Posterior cingulate gyrus (tissue), 11 donors: ENCODE data around the gene HILPDA.
A peak's percentile ranks its signal among the peaks of the same experiment; 100 is the strongest.
"Not testable (repeated sequence)": the region's sequence is repeated elsewhere in the genome, so short reads cannot be mapped to it uniquely, and the experiment has no call there.

Experiments used
- DNase-seq, 10 donors: peaks; one replicate each; pipeline versions ENCODE4 v3.0.0 to v3.0.0-alpha.2; 2020 to 2021; ENCODE audit warnings: mixed read lengths in 3 of 10
- intact Hi-C: fragments of 100-400 bp; cut with DNase I; formaldehyde crosslinking; loops from one replicate; pipeline ENCODE4 v1.15.1; 2023

Gene HILPDA

GRCh38 chr7:128457385-128457784, 1.7 kb downstream of the HILPDA start:
- DNase-seq, intact Hi-C loops: not testable (repeated sequence)

- intact Hi-C loops, result loop anchor here (1.0 kb wide), 1 partner anchor 32 kb away; no protein-coding TSS in a partner anchor
- DNase-seq, result no peak
Observed at GRCh38 chr7:128458956-128459355, 3.3 kb downstream of the HILPDA start.

- intact Hi-C loops, result loop anchor here (1.0 kb wide), 1 partner anchor 32 kb away; no protein-coding TSS in a partner anchor
- DNase-seq, result peak in 6 of 10 donors; percentile 55 to 92 (median 58)
Observed at GRCh38 chr7:128459394-128459878, 3.8 kb downstream of the HILPDA start.

- DNase-seq, result no peak
- intact Hi-C loops, result no loop called here
Observed at GRCh38 chr7:128462460-128462859, 6.8 kb downstream of the HILPDA start.

- not testable (repeated sequence) for DNase-seq
Observed at GRCh38 chr7:128463345-128463744, 7.7 kb downstream of the HILPDA start.

GRCh38 chr7:128463933-128464332, 8.3 kb downstream of the HILPDA start:
- intact Hi-C loops, DNase-seq: not testable (repeated sequence)

More at GRCh38 chr7:128463345-128463744, 7.7 kb downstream of the HILPDA start:
- intact Hi-C loops, result not testable (repeated sequence)

- DNase-seq, result not testable (repeated sequence)
Observed at GRCh38 chr7:128466871-128467270, 11.2 kb downstream of the HILPDA start.

GRCh38 chr7:128476402-128477335, 21.0 kb downstream of the HILPDA start, which contains the start of gene METTL2B:
TSS of gene METTL2B (plus strand) at chr7:128476748. CDS start at chr7:128476766, 18 bp downstream.
- intact Hi-C loops, result loop anchor here (5.0 kb wide), 1 partner anchor 406 kb away; no protein-coding TSS in a partner anchor
- DNase-seq, result peak; percentile 84 to 99 (median 94)

More at GRCh38 chr7:128466871-128467270, 11.2 kb downstream of the HILPDA start:
- intact Hi-C loops, result not testable (repeated sequence)

- intact Hi-C loops, result loop anchor here (5.0 kb wide), 1 partner anchor 405 kb away; no protein-coding TSS in a partner anchor
- not testable (repeated sequence) for DNase-seq
Observed at GRCh38 chr7:128477336-128477690, 21.6 kb downstream of the HILPDA start.

- not testable (repeated sequence) for DNase-seq
- intact Hi-C loops, result loop anchor here (5.0 kb wide), 1 partner anchor 403 kb away; no protein-coding TSS in a partner anchor
Observed at GRCh38 chr7:128479082-128479481, 23.4 kb downstream of the HILPDA start.

- DNase-seq, intact Hi-C loops: not testable (repeated sequence)
Observed at GRCh38 chr7:128488134-128488533, 32.5 kb downstream of the HILPDA start.

GRCh38 chr7:128497405-128497804, 41.7 kb downstream of the HILPDA start:
- DNase-seq, result no peak
- intact Hi-C loops, result no loop called here

GRCh38 chr7:128505416-128505815, 49.7 kb downstream of the HILPDA start:
- DNase-seq, intact Hi-C loops: not testable (repeated sequence)

GRCh38 chr7:128506819-128507218, 51.1 kb downstream of the HILPDA start:
- intact Hi-C loops, result not testable (repeated sequence)

GRCh38 chr7:128507321-128507993, 51.8 kb downstream of the HILPDA start:
- intact Hi-C loops, DNase-seq: not testable (repeated sequence)

More at GRCh38 chr7:128506819-128507218, 51.1 kb downstream of the HILPDA start:
- not testable (repeated sequence) for DNase-seq
